ENCODE measurements around the gene ANKRD63. TPM values are rescaled to one million over a fixed set of nuclear protein-coding genes. Genes with fewer than 3 reads are reported as not detected.

The ANKRD63 gene
- total RNA-seq, 1 experiment from 2014 or later = not detected

GRCh38 chr15:40272485-40273056 is 10.3 kb downstream of the ANKRD63 start:
- H3K27me3 Mint-ChIP-seq (ENCODE audit: unreplicated experiment) = no peaks in the 10 kb centered on the region
- H3K27ac Mint-ChIP-seq (ENCODE audit: unreplicated experiment) = no peak overlapping the region
- peak; percentile 21 for DNase-seq
- H3K4me1 Mint-ChIP-seq (ENCODE audit: low read depth, unreplicated experiment) = no peaks in the 10 kb centered on the region
- intact Hi-C loops (cut with micrococcal nuclease; ENCODE audit: unreplicated experiment) = loop anchor here (5.0 kb wide), 1 partner anchor 225 kb away; no protein-coding TSS in a partner anchor
- TF ChIP-seq CTCF (IDR thresholded peaks at IDR 0.05; ENCODE audit: unreplicated experiment) = no peak
- H3K36me3 Mint-ChIP-seq (ENCODE audit: insufficient read depth, unreplicated experiment) = peaks cover 5% of the 10 kb centered on the region
- H3K4me3 Mint-ChIP-seq (ENCODE audit: low read depth, unreplicated experiment) = no peak overlapping the region
- CTCF ChIA-PET = interaction anchor here (1.0 to 4.0 kb wide), 3 partner anchors 18 to 55 kb away, joined by 3 to 39 read pairs (median 5); partner anchors contain the start of gene PAK6
- H3K9me3 Mint-ChIP-seq (ENCODE audit: low read depth, unreplicated experiment) = no peaks in the 10 kb centered on the region
- no TSS peak for BruUV-seq (replicated peaks)

- CTCF ChIA-PET = interaction anchor here (1.0 to 4.0 kb wide), 3 partner anchors 18 to 55 kb away, joined by 3 to 39 read pairs (median 5); partner anchors contain the start of gene PAK6
- no TSS peak for BruUV-seq (replicated peaks)
- DNase-seq = no peak
- no peak for TF ChIP-seq CTCF (IDR thresholded peaks at IDR 0.05; ENCODE audit: unreplicated experiment)
- intact Hi-C loops (cut with micrococcal nuclease; ENCODE audit: unreplicated experiment) = loop anchor here (5.0 kb wide), 1 partner anchor 225 kb away; no protein-coding TSS in a partner anchor
- Mint-ChIP-seq H3K9me3 (ENCODE audit: low read depth, unreplicated experiment) (no peaks in the 10 kb centered on the region), H3K27ac (ENCODE audit: unreplicated experiment) (no peak overlapping the region), H3K4me1 (ENCODE audit: low read depth, unreplicated experiment) (no peaks in the 10 kb centered on the region), H3K27me3 (ENCODE audit: unreplicated experiment) (no peaks in the 10 kb centered on the region), H3K4me3 (ENCODE audit: low read depth, unreplicated experiment) (no peak overlapping the region), H3K36me3 (ENCODE audit: insufficient read depth, unreplicated experiment) (peaks cover 5% of the 10 kb centered on the region)
These were observed 11.0 kb downstream of the ANKRD63 start for GRCh38 chr15:40271685-40272484.

GRCh38 chr15:40270246-40270995 is 12.4 kb downstream of the ANKRD63 start:
- no peak overlapping the region for H3K27ac Mint-ChIP-seq (ENCODE audit: unreplicated experiment)
- no peaks in the 10 kb centered on the region for H3K9me3 Mint-ChIP-seq (ENCODE audit: low read depth, unreplicated experiment)
- no peaks in the 10 kb centered on the region for H3K4me1 Mint-ChIP-seq (ENCODE audit: low read depth, unreplicated experiment)
- H3K4me3 Mint-ChIP-seq (ENCODE audit: low read depth, unreplicated experiment) = no peak overlapping the region
- intact Hi-C loops (cut with micrococcal nuclease; ENCODE audit: unreplicated experiment) = loop anchor here (5.0 kb wide), 1 partner anchor 223 kb away; no protein-coding TSS in a partner anchor
- CTCF ChIA-PET = no interaction called here
- H3K36me3 Mint-ChIP-seq (ENCODE audit: insufficient read depth, unreplicated experiment) = no peaks in the 10 kb centered on the region
- no peak for TF ChIP-seq CTCF (IDR thresholded peaks at IDR 0.05; ENCODE audit: unreplicated experiment)
- no peak for DNase-seq
- H3K27me3 Mint-ChIP-seq (ENCODE audit: unreplicated experiment) = no peaks in the 10 kb centered on the region
- no TSS peak for BruUV-seq (replicated peaks)

- TF ChIP-seq CTCF (IDR thresholded peaks at IDR 0.05; ENCODE audit: unreplicated experiment) = no peak
- no peak for DNase-seq
- intact Hi-C loops (cut with micrococcal nuclease; ENCODE audit: unreplicated experiment) = loop anchor here (5.0 kb wide), 1 partner anchor 222 kb away; no protein-coding TSS in a partner anchor
- BruUV-seq (replicated peaks) = no TSS peak
- no peaks in the 10 kb centered on the region for H3K9me3 Mint-ChIP-seq (ENCODE audit: low read depth, unreplicated experiment)
- H3K36me3 Mint-ChIP-seq (ENCODE audit: insufficient read depth, unreplicated experiment) = no peaks in the 10 kb centered on the region
- CTCF ChIA-PET = no interaction called here
- H3K4me3 Mint-ChIP-seq (ENCODE audit: low read depth, unreplicated experiment) = no peak overlapping the region
- no peak overlapping the region for H3K27ac Mint-ChIP-seq (ENCODE audit: unreplicated experiment)
- H3K27me3 Mint-ChIP-seq (ENCODE audit: unreplicated experiment) = no peaks in the 10 kb centered on the region
- no peaks in the 10 kb centered on the region for H3K4me1 Mint-ChIP-seq (ENCODE audit: low read depth, unreplicated experiment)
These were observed 13.3 kb downstream of the ANKRD63 start for GRCh38 chr15:40269604-40270003.

Measured in Calu3 (cell line).